HG03103 (cell line): ENCODE measurements around the gene EXOSC10.

ENCODE experiments used
- ATAC-seq: cut with Tn5 transposase; IDR thresholded peaks from one replicate; pipeline ENCODE4 v1.9.1; 2021; ENCODE audit warnings: low read depth; ENCODE audit not compliant: unreplicated experiment

EXOSC10 gene

GRCh38 chr1:11099310-11100148 is at the start of gene EXOSC10:
TSS of gene EXOSC10 (minus strand) at chr1:11099869. CDS start at chr1:11099831, 38 bp downstream.
- ATAC-seq: peak; percentile 81

- ATAC-seq: no peak
Observed at GRCh38 chr1:11147197-11147770, 47.6 kb upstream of the EXOSC10 start.

- no peak for ATAC-seq
Observed at GRCh38 chr1:11145741-11146140, 46.1 kb upstream of the EXOSC10 start.

- ATAC-seq: no peak
Observed at GRCh38 chr1:11144570-11145256, 45.0 kb upstream of the EXOSC10 start.

GRCh38 chr1:11143907-11144306 is 44.2 kb upstream of the EXOSC10 start:
- ATAC-seq: no peak

GRCh38 chr1:11143401-11143800 is 43.7 kb upstream of the EXOSC10 start:
- no peak for ATAC-seq

GRCh38 chr1:11142618-11143391 is 43.1 kb upstream of the EXOSC10 start:
- ATAC-seq: no peak

- no peak for ATAC-seq
Observed at GRCh38 chr1:11138952-11139351, 39.3 kb upstream of the EXOSC10 start.

- ATAC-seq: no peak
Observed at GRCh38 chr1:11138029-11138428, 38.4 kb upstream of the EXOSC10 start.

- no peak for ATAC-seq
Observed at GRCh38 chr1:11134898-11135266, 35.2 kb upstream of the EXOSC10 start.

- no peak for ATAC-seq
Observed at GRCh38 chr1:11134251-11134897, 34.7 kb upstream of the EXOSC10 start.

GRCh38 chr1:11132563-11133293 is 33.1 kb upstream of the EXOSC10 start:
- no peak for ATAC-seq

GRCh38 chr1:11131816-11132215 is 32.1 kb upstream of the EXOSC10 start:
- ATAC-seq: no peak

GRCh38 chr1:11130406-11130805 is 30.7 kb upstream of the EXOSC10 start:
- ATAC-seq: no peak

- ATAC-seq: no peak
Observed at GRCh38 chr1:11129649-11130390, 30.2 kb upstream of the EXOSC10 start.

GRCh38 chr1:11126569-11126968 is 26.9 kb upstream of the EXOSC10 start:
- no peak for ATAC-seq

- ATAC-seq: no peak
Observed at GRCh38 chr1:11125931-11126330, 26.3 kb upstream of the EXOSC10 start.

- ATAC-seq: no peak
Observed at GRCh38 chr1:11124965-11125364, 25.3 kb upstream of the EXOSC10 start.

GRCh38 chr1:11116318-11116717 is 16.6 kb upstream of the EXOSC10 start:
- ATAC-seq: no peak
